ENCODE data around the gene SLC26A2.

The SLC26A2 gene

DNA sequence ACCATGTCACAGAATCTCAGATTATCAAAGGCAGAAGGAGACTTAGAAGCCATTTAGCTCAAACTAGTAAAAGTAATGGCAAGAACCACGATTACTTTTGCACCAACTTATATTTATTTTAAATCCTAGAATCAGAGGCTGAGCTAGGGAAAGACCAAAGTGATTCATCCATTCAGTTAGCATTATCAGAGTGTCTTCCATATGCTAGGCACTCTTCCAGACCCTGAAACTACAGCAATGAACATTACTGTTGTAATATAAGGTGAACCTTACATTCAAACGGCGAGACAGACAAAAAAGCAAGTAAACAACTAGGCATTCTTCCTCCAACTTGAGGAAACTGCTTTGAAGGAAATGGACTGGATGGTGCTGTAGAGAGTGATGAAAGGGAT lies 23.9 kb upstream of the SLC26A2 start:
- CTCF ChIA-PET: interaction anchor here (0.8 to 2.1 kb wide), 7 partner anchors 10 to 300 kb away, joined by 3 to 11 read pairs (median 5); no protein-coding TSS in a partner anchor
- DNase-seq (ENCODE audit: low read depth, low spot score): no peak
- TF ChIP-seq, protein P1, sequence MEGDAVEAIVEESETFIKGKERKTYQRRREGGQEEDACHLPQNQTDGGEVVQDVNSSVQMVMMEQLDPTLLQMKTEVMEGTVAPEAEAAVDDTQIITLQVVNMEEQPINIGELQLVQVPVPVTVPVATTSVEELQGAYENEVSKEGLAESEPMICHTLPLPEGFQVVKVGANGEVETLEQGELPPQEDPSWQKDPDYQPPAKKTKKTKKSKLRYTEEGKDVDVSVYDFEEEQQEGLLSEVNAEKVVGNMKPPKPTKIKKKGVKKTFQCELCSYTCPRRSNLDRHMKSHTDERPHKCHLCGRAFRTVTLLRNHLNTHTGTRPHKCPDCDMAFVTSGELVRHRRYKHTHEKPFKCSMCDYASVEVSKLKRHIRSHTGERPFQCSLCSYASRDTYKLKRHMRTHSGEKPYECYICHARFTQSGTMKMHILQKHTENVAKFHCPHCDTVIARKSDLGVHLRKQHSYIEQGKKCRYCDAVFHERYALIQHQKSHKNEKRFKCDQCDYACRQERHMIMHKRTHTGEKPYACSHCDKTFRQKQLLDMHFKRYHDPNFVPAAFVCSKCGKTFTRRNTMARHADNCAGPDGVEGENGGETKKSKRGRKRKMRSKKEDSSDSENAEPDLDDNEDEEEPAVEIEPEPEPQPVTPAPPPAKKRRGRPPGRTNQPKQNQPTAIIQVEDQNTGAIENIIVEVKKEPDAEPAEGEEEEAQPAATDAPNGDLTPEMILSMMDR (IDR thresholded peaks at IDR 0.05; ENCODE audit: insufficient read depth, low read length, missing control alignments): no peak
- no peak overlapping the region for H3K4me3 ChIP-seq (ENCODE audit: low read depth, low read length)
- POLR2A ChIA-PET: no interaction called here

DNA sequence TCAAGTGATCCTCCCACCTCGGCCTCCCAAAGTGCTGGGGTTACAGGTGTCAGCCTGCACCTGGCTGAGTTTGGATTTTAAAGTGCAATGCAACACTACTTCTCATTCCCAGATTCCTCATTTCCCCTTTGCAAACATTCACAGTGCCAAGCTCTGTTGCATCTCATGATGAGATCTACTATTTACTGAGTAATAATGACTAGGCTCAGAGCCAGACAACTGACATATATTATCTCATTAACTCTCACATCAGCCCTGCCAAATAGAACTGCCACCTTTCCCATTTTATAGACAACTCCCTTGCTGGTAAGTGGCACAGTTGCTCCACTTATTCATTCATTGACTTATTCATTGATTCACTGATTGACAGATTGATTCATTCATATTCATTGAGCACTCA lies 22.9 kb upstream of the SLC26A2 start:
- no peak for DNase-seq (ENCODE audit: low read depth, low spot score)
- ChIA-PET POLR2A (no interaction called here), CTCF (interaction anchor here (1.0 to 2.1 kb wide), 2 partner anchors 85 to 103 kb away, joined by 5 to 11 read pairs; no protein-coding TSS in a partner anchor)
- no peak overlapping the region for H3K4me3 ChIP-seq (ENCODE audit: low read depth, low read length)
- TF ChIP-seq, protein P1 (IDR thresholded peaks at IDR 0.05; ENCODE audit: insufficient read depth, low read length, missing control alignments): no peak

DNA sequence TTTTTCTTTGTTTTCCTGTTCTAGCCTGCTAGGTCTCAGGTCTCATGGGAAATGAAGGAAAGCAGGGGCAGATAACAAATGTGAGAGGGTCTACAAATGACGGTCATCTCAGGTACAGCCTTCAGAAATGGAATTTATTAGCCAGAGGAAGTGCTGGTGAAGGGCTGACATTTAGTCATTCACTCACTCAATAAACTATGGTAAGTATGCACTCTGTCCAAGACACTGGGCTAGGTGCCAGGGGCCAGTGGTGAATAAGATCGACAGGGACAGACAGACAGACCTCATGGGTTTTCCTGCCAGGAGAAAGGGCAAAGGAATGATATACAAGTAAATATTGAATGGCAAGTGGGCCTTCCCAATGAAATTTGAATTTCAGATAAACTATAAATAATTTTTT lies 22.3 kb upstream of the SLC26A2 start:
- ChIA-PET CTCF (no interaction called here), POLR2A (no interaction called here)
- TF ChIP-seq, protein P1 (IDR thresholded peaks at IDR 0.05; ENCODE audit: insufficient read depth, low read length, missing control alignments): no peak
- no peak overlapping the region for H3K4me3 ChIP-seq (ENCODE audit: low read depth, low read length)
- no peak for DNase-seq (ENCODE audit: low read depth, low spot score)

DNA sequence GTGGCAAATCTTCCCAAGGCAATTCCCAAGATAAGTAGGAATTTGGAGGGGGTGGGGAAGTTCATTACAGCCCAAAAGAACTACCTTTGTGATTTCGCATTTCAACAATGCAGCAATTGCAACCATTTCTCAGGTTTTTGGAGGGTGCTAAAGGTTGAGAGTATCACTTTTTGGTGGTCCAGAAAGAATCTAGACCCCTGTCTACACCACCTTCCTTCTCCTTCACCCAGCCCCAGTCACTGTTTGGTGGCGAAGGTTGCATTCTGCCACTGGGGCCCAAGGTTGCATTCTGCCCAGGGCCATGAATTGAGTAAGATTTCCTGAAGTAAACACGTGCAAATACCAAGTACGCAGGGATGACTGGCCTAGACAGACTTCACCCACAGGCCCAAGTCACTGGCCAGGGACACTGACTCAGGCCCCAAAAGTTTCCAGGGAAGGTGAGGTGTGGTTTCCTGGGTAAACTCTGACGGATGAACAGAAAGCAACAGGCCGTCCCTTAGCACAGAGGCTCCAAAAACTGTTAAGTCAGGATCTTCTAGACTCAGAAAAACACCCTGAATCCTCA lies 21.7 kb upstream of the SLC26A2 start:
- ChIA-PET POLR2A (interaction anchor here (1.5 kb wide), 1 partner anchor 22 kb away, joined by 4 read pairs; the partner anchor contains the start of gene SLC26A2), CTCF (interaction anchor here (0.9 to 1.1 kb wide), 2 partner anchors 19 to 86 kb away, joined by 3 to 4 read pairs; no protein-coding TSS in a partner anchor)
- TF ChIP-seq, protein P1 (IDR thresholded peaks at IDR 0.05; ENCODE audit: insufficient read depth, low read length, missing control alignments): no peak
- H3K4me3 ChIP-seq (ENCODE audit: low read depth, low read length): no peak overlapping the region
- DNase-seq (ENCODE audit: low read depth, low spot score): peak; percentile 21

DNA sequence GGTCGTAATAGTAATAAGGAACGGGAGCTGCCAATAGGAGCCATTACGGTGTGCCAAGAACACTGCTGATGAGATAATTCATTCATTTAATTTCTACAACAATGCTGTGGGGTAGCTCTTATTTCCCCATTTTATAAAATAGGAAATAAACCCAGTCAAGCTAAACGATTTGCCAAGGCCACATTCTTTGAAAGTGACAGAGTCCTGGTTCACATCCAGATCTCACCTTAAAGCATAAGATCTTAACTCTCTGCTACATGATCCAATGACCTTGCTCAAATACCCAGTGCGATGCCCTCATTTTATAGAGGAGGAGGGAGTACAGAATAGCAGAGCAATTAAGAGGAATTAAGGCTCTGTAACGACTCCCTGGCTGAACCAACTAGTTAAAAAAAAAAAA lies 21.0 kb upstream of the SLC26A2 start:
- TF ChIP-seq, protein P1 (IDR thresholded peaks at IDR 0.05; ENCODE audit: insufficient read depth, low read length, missing control alignments): no peak
- POLR2A ChIA-PET: interaction anchor here (1.5 kb wide), 1 partner anchor 21 kb away, joined by 4 read pairs; the partner anchor contains the start of gene SLC26A2
- CTCF ChIA-PET: interaction anchor here (0.7 to 1.1 kb wide), 3 partner anchors 19 to 87 kb away, joined by 3 to 4 read pairs (median 3); no protein-coding TSS in a partner anchor

DNA sequence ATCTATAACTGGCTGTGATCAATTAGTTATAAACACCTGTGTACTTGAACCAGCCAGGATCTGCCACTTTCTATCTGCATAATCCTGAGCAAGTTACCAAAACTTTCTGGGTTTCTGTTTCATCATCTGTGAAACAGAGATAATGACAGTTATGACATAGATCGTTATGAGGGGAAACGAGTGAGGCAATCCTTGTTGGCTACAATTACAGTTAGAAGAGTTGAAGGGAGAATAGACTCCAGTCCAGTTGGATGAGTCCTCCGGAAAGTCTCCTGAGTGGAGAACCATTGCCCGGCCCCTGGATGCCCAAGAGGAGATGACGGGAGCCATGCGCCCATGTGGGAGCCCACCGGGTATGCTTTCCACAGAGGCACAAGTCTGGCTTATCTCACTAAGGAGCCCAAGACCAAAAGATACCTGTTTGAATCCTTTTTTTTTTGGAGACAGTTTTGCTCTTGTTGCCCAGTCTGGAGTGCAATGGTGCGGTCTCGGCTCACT lies 20.4 kb upstream of the SLC26A2 start:
- H3K4me3 ChIP-seq (ENCODE audit: low read depth, low read length): no peak overlapping the region
- ChIA-PET POLR2A (interaction anchor here (1.5 kb wide), 1 partner anchor 20 kb away, joined by 4 read pairs; the partner anchor contains the start of gene SLC26A2), CTCF (interaction anchor here (0.7 to 0.9 kb wide), 2 partner anchors 21 to 87 kb away, joined by 3 to 4 read pairs; no protein-coding TSS in a partner anchor)
- no peak for DNase-seq (ENCODE audit: low read depth, low spot score)
- TF ChIP-seq, protein P1 (IDR thresholded peaks at IDR 0.05; ENCODE audit: insufficient read depth, low read length, missing control alignments): no peak

More for the DNA sequence above, 21.0 kb upstream of the SLC26A2 start:
- H3K4me3 ChIP-seq (ENCODE audit: low read depth, low read length): no peak overlapping the region
- no peak for DNase-seq (ENCODE audit: low read depth, low spot score)
